ENCODE measurements around the gene PSMB7. TPM values are rescaled to one million over a fixed set of nuclear protein-coding genes. Genes with fewer than 3 reads are reported as not detected.

Gene PSMB7
- total RNA-seq, 1 experiment from 2014 or later: 264 TPM

- Mint-ChIP-seq H3K36me3 (ENCODE audit: insufficient read depth, unreplicated experiment) (peaks cover 22% of the 10 kb centered on the region), H3K9me3 (ENCODE audit: unreplicated experiment) (no peaks in the 10 kb centered on the region), H3K4me1 (ENCODE audit: insufficient read depth, unreplicated experiment) (peaks cover 22% of the 10 kb centered on the region)
These were observed 106.4 kb downstream of the PSMB7 start for GRCh38 chr9:124308606-124309491.

GRCh38 chr9:124307379-124308030 lies 107.7 kb downstream of the PSMB7 start:
- intact Hi-C loops (cut with micrococcal nuclease): loop anchor here (2.0 kb wide), 1 partner anchor 47 kb away; no protein-coding TSS in a partner anchor
- no peaks in the 10 kb centered on the region for H3K27me3 Mint-ChIP-seq (ENCODE audit: insufficient read depth, unreplicated experiment)
- no peak for DNase-seq (ENCODE audit: unreplicated experiment)
- no peaks in the 10 kb centered on the region for H3K9me3 Mint-ChIP-seq (ENCODE audit: unreplicated experiment)
- BruUV-seq (replicated peaks): no TSS peak
- H3K4me3 Mint-ChIP-seq (ENCODE audit: unreplicated experiment): no peak overlapping the region
- no peak overlapping the region for H3K27ac Mint-ChIP-seq (ENCODE audit: low read depth, unreplicated experiment)
- no peak for TF ChIP-seq CTCF (IDR thresholded peaks at IDR 0.05; ENCODE audit: unreplicated experiment)
- CTCF ChIA-PET: interaction anchor here (0.6 kb wide), 1 partner anchor 445 kb away, joined by 6 read pairs; no protein-coding TSS in a partner anchor
- H3K36me3 Mint-ChIP-seq (ENCODE audit: insufficient read depth, unreplicated experiment): peaks cover 31% of the 10 kb centered on the region
- POLR2A ChIA-PET: interaction anchor here (0.6 kb wide), 1 partner anchor 48 kb away, joined by 3 read pairs; no protein-coding TSS in a partner anchor
- H3K4me1 Mint-ChIP-seq (ENCODE audit: insufficient read depth, unreplicated experiment): peaks cover 27% of the 10 kb centered on the region

More at GRCh38 chr9:124308606-124309491, 106.4 kb downstream of the PSMB7 start:
- BruUV-seq (replicated peaks): no TSS peak
- Mint-ChIP-seq H3K27ac (ENCODE audit: low read depth, unreplicated experiment) (no peak overlapping the region), H3K4me3 (ENCODE audit: unreplicated experiment) (no peak overlapping the region), H3K27me3 (ENCODE audit: insufficient read depth, unreplicated experiment) (no peaks in the 10 kb centered on the region)
- ChIA-PET CTCF (interaction anchor here (0.9 to 1.5 kb wide), 4 partner anchors 11 to 52 kb away, joined by 3 to 6 read pairs (median 4); no protein-coding TSS in a partner anchor), POLR2A (no interaction called here)
- no peak for TF ChIP-seq CTCF (IDR thresholded peaks at IDR 0.05; ENCODE audit: unreplicated experiment)
- no peak for DNase-seq (ENCODE audit: unreplicated experiment)
- intact Hi-C loops (cut with micrococcal nuclease): no loop called here

- no peak overlapping the region for H3K4me3 Mint-ChIP-seq (ENCODE audit: unreplicated experiment)
- BruUV-seq (replicated peaks): no TSS peak
- H3K36me3 Mint-ChIP-seq (ENCODE audit: insufficient read depth, unreplicated experiment): peaks cover 24% of the 10 kb centered on the region
These were observed 109.0 kb downstream of the PSMB7 start for GRCh38 chr9:124306098-124306735.

More at GRCh38 chr9:124306098-124306735, 109.0 kb downstream of the PSMB7 start:
- CTCF ChIA-PET: no interaction called here
- intact Hi-C loops (cut with micrococcal nuclease): loop anchor here (2.0 kb wide), 1 partner anchor 45 kb away; no protein-coding TSS in a partner anchor
- no peaks in the 10 kb centered on the region for H3K27me3 Mint-ChIP-seq (ENCODE audit: insufficient read depth, unreplicated experiment)
- peaks cover 28% of the 10 kb centered on the region for H3K4me1 Mint-ChIP-seq (ENCODE audit: insufficient read depth, unreplicated experiment)
- peak overlapping the region; percentile 55 for H3K27ac Mint-ChIP-seq (ENCODE audit: low read depth, unreplicated experiment)
- peak; percentile 81 for DNase-seq (ENCODE audit: unreplicated experiment)
- H3K9me3 Mint-ChIP-seq (ENCODE audit: unreplicated experiment): no peaks in the 10 kb centered on the region
- TF ChIP-seq CTCF (IDR thresholded peaks at IDR 0.05; ENCODE audit: unreplicated experiment): no peak
- POLR2A ChIA-PET: interaction anchor here (0.6 to 1.0 kb wide), 2 partner anchors 9 to 47 kb away, joined by 3 read pairs; no protein-coding TSS in a partner anchor

Data from MCF 10A (cell line).